Neural cell (in vitro differentiated cells): ENCODE results near the gene GRPEL2. TPM values are rescaled to one million over a fixed set of nuclear protein-coding genes. Genes with fewer than 3 reads are reported as not detected.

Experiments used
- H2AFZ ChIP-seq: fragments of 200-600, 300-800 bp; sonication (generic), shearing (Covaris generic); 2 replicates; pipeline ENCODE4 v1.6.0; 2014; ENCODE audit warnings: low read depth, mild to moderate bottlenecking, antibody characterized with exemption, low read length, moderate library complexity
- H3F3A ChIP-seq: fragments of 200-600 bp; shearing (Covaris generic); 2 replicates; pipeline ENCODE4 v1.6.1; 2016; ENCODE audit warnings: mild to moderate bottlenecking, moderate library complexity, mixed read lengths, antibody characterized with exemption, low read length; ENCODE audit not compliant: insufficient read depth, poor library complexity, severe bottlenecking
- H3K27ac ChIP-seq: fragments of 200-600, 300-800 bp; sonication (generic), shearing (Covaris generic); 2 replicates; pipeline ENCODE4 v1.5.1; 2014; ENCODE audit warnings: mild to moderate bottlenecking, low read length, moderate library complexity
- H3K27me3 ChIP-seq: fragments of 300-800, 200-600 bp; sonication (generic), shearing (Covaris generic); 2 replicates; pipeline ENCODE4 v1.6.0; 2014; ENCODE audit warnings: mild to moderate bottlenecking, low read depth, low read length, moderate library complexity; ENCODE audit not compliant: insufficient read depth
- H3K36me3 ChIP-seq: fragments of 300-800, 200-600 bp; sonication (generic), shearing (Covaris generic); 2 replicates; pipeline ENCODE4 v1.5.1; 2014; ENCODE audit warnings: mild to moderate bottlenecking, antibody characterized with exemption, low read length, moderate library complexity; ENCODE audit not compliant: insufficient read depth
- H3K4me2 ChIP-seq: fragments of 300-800, 200-600 bp; sonication (generic), shearing (Covaris generic); 2 replicates; pipeline ENCODE4 v1.6.0; 2014; ENCODE audit warnings: mild to moderate bottlenecking, low read length
- H3K4me3 ChIP-seq: fragments of 300-800, 200-600 bp; sonication (generic), shearing (Covaris generic); 2 replicates; pipeline ENCODE4 v1.5.1; 2014; ENCODE audit warnings: mild to moderate bottlenecking, low read length, moderate library complexity
- H3K79me2 ChIP-seq: fragments of 200-600 bp; shearing (Covaris generic); replicated peaks from 2 replicates; pipeline ENCODE4 v1.6.0; 2014; ENCODE audit warnings: mild to moderate bottlenecking, low read length, moderate library complexity; ENCODE audit not compliant: insufficient read depth
- H3K9ac ChIP-seq: fragments of 300-800, 200-600 bp; sonication (generic), shearing (Covaris generic); 2 replicates; pipeline ENCODE4 v1.6.1; 2016; ENCODE audit warnings: mild to moderate bottlenecking, low read length, mixed read lengths
- H3K9me2 ChIP-seq: fragments of 200-600 bp; shearing (Covaris generic); 2 replicates; pipeline ENCODE4 v1.6.1; 2016; ENCODE audit warnings: mild to moderate bottlenecking, low read length, mixed read lengths; ENCODE audit not compliant: insufficient read depth
- H3K9me3 ChIP-seq: fragments of 200-600, 300-800 bp; sonication (generic), shearing (Covaris generic); 2 replicates; pipeline ENCODE4 v1.6.1; 2016; ENCODE audit warnings: mild to moderate bottlenecking, mixed run types, low read length, moderate library complexity, mixed read lengths
- H4K20me1 ChIP-seq: fragments of 200-600 bp; shearing (Covaris generic); 2 replicates; pipeline ENCODE4 v1.6.1; 2016; ENCODE audit warnings: mild to moderate bottlenecking, mixed run types; ENCODE audit not compliant: insufficient read depth
- CTCF ChIP-seq: fragments of 450-650 bp; IDR thresholded peaks from 2 replicates; pipeline ENCODE4 v1.5.1; 2014; ENCODE audit warnings: antibody characterized with exemption, mild to moderate bottlenecking, moderate library complexity; ENCODE audit not compliant: poor library complexity, severe bottlenecking
- EP300 ChIP-seq: fragments of 450-650 bp; conservative IDR thresholded peaks from 2 replicates; pipeline ENCODE4 v1.6.1; 2014; ENCODE audit warnings: antibody characterized with exemption, mild to moderate bottlenecking, moderate library complexity; ENCODE audit not compliant: poor library complexity, severe bottlenecking
- EZH2 ChIP-seq: fragments of 200-600, 300-800 bp; shearing (Covaris generic), sonication (generic); IDR thresholded peaks from 2 replicates; pipeline ENCODE4 v1.6.1; 2014; ENCODE audit warnings: antibody characterized with exemption, low read length, borderline replicate concordance, mild to moderate bottlenecking; ENCODE audit not compliant: insufficient read depth, poor library complexity, severe bottlenecking
- MXI1 ChIP-seq: fragments of 450-650 bp; conservative IDR thresholded peaks from 2 replicates; pipeline ENCODE4 v1.6.1; 2014; ENCODE audit warnings: antibody characterized with exemption, mild to moderate bottlenecking; ENCODE audit not compliant: poor library complexity, severe bottlenecking
- POLR2AphosphoS5 ChIP-seq: IDR thresholded peaks from 2 replicates; pipeline ENCODE4 v1.6.1; 2012
- RAD21 ChIP-seq: fragments of 450-650 bp; conservative IDR thresholded peaks from 2 replicates; pipeline ENCODE4 v1.6.1; 2014; ENCODE audit warnings: antibody characterized with exemption, mild to moderate bottlenecking, moderate library complexity
- REST ChIP-seq: IDR thresholded peaks from 2 replicates; pipeline ENCODE4 v1.6.1; 2012; ENCODE audit warnings: borderline replicate concordance
- SMC3 ChIP-seq: fragments of 450-650 bp; conservative IDR thresholded peaks from 2 replicates; pipeline ENCODE4 v1.6.1; 2014; ENCODE audit warnings: antibody characterized with exemption, mild to moderate bottlenecking, moderate library complexity; ENCODE audit not compliant: poor library complexity
- TAF1 ChIP-seq: IDR thresholded peaks from 2 replicates; pipeline ENCODE4 v1.6.1; 2012; ENCODE audit warnings: low read depth
- polyA plus RNA-seq: library from polyadenylated mRNA; depleted of rRNA; stranded (reverse); fragments of >200 nt; gene quantifications from 2 replicates; pipeline ENCODE4 v1.2.3, GENCODE V29; 2014

GRPEL2 gene
- polyA plus RNA-seq, 1 donor from 2014 or later, result 19.3 TPM

- Histone ChIP-seq H3K36me3 (no peaks in the 10 kb centered on the region), H3K4me2 (no peak overlapping the region), H3K4me3 (no peak overlapping the region), H2AFZ (no peak overlapping the region), H3K27me3 (no peaks in the 10 kb centered on the region), H3F3A (no peaks in the 10 kb centered on the region), H3K9me3 (no peaks in the 10 kb centered on the region), H3K9me2 (no peaks in the 10 kb centered on the region), H3K9ac (no peak overlapping the region), H4K20me1 (no peaks in the 10 kb centered on the region), H3K27ac (no peak overlapping the region), H3K79me2 (no peaks in the 10 kb centered on the region)
- TF ChIP-seq POLR2AphosphoS5 (no peak), TAF1 (no peak), EZH2 (no peak), REST (no peak), SMC3 (no peak), CTCF (no peak), MXI1 (no peak), EP300 (no peak), RAD21 (no peak)
These were observed 20.1 kb downstream of the GRPEL2 start for GRCh38 chr5:149365418-149365817.

- Histone ChIP-seq H3K27ac (no peak overlapping the region), H3K36me3 (no peaks in the 10 kb centered on the region), H3K4me2 (no peak overlapping the region), H3K9ac (no peak overlapping the region), H4K20me1 (no peaks in the 10 kb centered on the region), H2AFZ (no peak overlapping the region), H3K27me3 (no peaks in the 10 kb centered on the region), H3F3A (no peaks in the 10 kb centered on the region), H3K9me3 (no peaks in the 10 kb centered on the region), H3K79me2 (no peaks in the 10 kb centered on the region), H3K4me3 (no peak overlapping the region), H3K9me2 (no peaks in the 10 kb centered on the region)
- TF ChIP-seq REST (no peak), EZH2 (no peak), EP300 (no peak), SMC3 (no peak), CTCF (no peak), POLR2AphosphoS5 (no peak), TAF1 (no peak)
These were observed 20.9 kb downstream of the GRPEL2 start for GRCh38 chr5:149366169-149366729.
